IMR-90 (cell line): Measurements from ENCODE around the gene PRSS12. TPM values are rescaled to one million over a fixed set of nuclear protein-coding genes. Genes with fewer than 3 reads are reported as not detected.
A peak's percentile ranks its signal among the peaks of the same experiment; 100 is the strongest.

Source experiments
- ATAC-seq: fragments of 200-7000 bp; cut with Tn5 transposase; 2 replicates; pipeline ENCODE4 v1.9.1; 2020; ENCODE audit warnings: low read depth, mild to moderate bottlenecking, moderate library complexity
- BruUV-seq: library from RNA; stranded (reverse); fragments of 400-500 nt; replicated peaks from 2 replicates; lab custom pipeline; 2021; lab: Mats Ljungman, UMichigan
- CTCF ChIA-PET: fragments of 300-600 bp; formaldehyde crosslinking; extraction: SDS; loops from one replicate; lab custom pipeline; 2021; ENCODE audit warnings: antibody characterized with exemption; lab: Yijun Ruan, JAX
- POLR2A ChIA-PET: fragments of 300-600 bp; sonication (Branson Sonifier 250); formaldehyde crosslinking; loops from one replicate; lab custom pipeline; 2022; ENCODE audit warnings: antibody characterized with exemption; ENCODE audit not compliant: unreplicated experiment; lab: Charles Lee
- DNase-seq: peaks from one replicate; pipeline ENCODE4 v3.0.0; 2013
- H2AFZ ChIP-seq: replicated peaks from 2 replicates; pipeline ENCODE3; 2013; ENCODE audit warnings: low read length, mild to moderate bottlenecking; ENCODE audit not compliant: poor library complexity
- H2AK5ac ChIP-seq: 2 replicates; pipeline ENCODE4 v1.6.1; 2013; ENCODE audit warnings: low read depth, low read length, inconsistent platforms
- H2AK9ac ChIP-seq: replicated peaks from 2 replicates; pipeline ENCODE3; 2013; ENCODE audit warnings: mild to moderate bottlenecking, low read depth, low read length, moderate library complexity; ENCODE audit not compliant: poor library complexity
- H2BK120ac ChIP-seq: 2 replicates; pipeline ENCODE4 v1.6.1; 2013; ENCODE audit warnings: low read depth, low read length, inconsistent platforms
- H2BK15ac ChIP-seq: 3 replicates; pipeline ENCODE4 v1.6.1; 2013; ENCODE audit warnings: low read depth, low read length, inconsistent platforms
- H2BK20ac ChIP-seq: 2 replicates; pipeline ENCODE4 v1.6.1; 2013; ENCODE audit warnings: low read depth, mild to moderate bottlenecking, inconsistent platforms, low read length, moderate library complexity
- H2BK5ac ChIP-seq: 2 replicates; pipeline ENCODE4 v1.6.1; 2013; ENCODE audit warnings: mild to moderate bottlenecking, low read depth, low read length, inconsistent platforms; ENCODE audit not compliant: poor library complexity, severe bottlenecking
- H3K14ac ChIP-seq: replicated peaks from 2 replicates; pipeline ENCODE4 v1.6.1; 2013; ENCODE audit warnings: low read depth, low read length, inconsistent platforms
- H3K18ac ChIP-seq: 2 replicates; pipeline ENCODE4 v1.6.1; 2013; ENCODE audit warnings: low read depth, low read length, control low read depth
- H3K23ac ChIP-seq: 2 replicates; pipeline ENCODE4 v1.6.1; 2013; ENCODE audit warnings: low read depth, low read length, inconsistent platforms
- H3K27ac ChIP-seq: 2 replicates; pipeline ENCODE4 v1.5.1; 2013; ENCODE audit warnings: mild to moderate bottlenecking, control low read depth, low read length; ENCODE audit not compliant: insufficient read depth
- H3K27me3 ChIP-seq: 2 replicates; pipeline ENCODE4 v1.6.1; 2013; ENCODE audit warnings: low read length; ENCODE audit not compliant: control insufficient read depth, insufficient read depth
- H3K36me3 ChIP-seq: 2 replicates; pipeline ENCODE4 v1.6.1; 2013; ENCODE audit warnings: low read length, mixed read lengths; ENCODE audit not compliant: control insufficient read depth, insufficient read depth
- H3K4ac ChIP-seq: 2 replicates; pipeline ENCODE4 v1.6.1; 2013; ENCODE audit warnings: low read depth, low read length, inconsistent platforms
- H3K4me1 ChIP-seq: 2 replicates; pipeline ENCODE4 v1.6.1; 2013; ENCODE audit warnings: low read length, mixed read lengths; ENCODE audit not compliant: control insufficient read depth, insufficient read depth
- H3K4me2 ChIP-seq: 2 replicates; pipeline ENCODE4 v1.6.1; 2013; ENCODE audit warnings: low read depth, mild to moderate bottlenecking, control low read depth, low read length, moderate library complexity
- H3K4me3 ChIP-seq: 2 replicates; pipeline ENCODE4 v1.5.1; 2013; ENCODE audit warnings: low read depth, mild to moderate bottlenecking, control low read depth, low read length, moderate library complexity; ENCODE audit not compliant: insufficient read depth
- H3K56ac ChIP-seq: 2 replicates; pipeline ENCODE4 v1.6.1; 2013; ENCODE audit warnings: low read length, inconsistent platforms; ENCODE audit not compliant: insufficient read depth; ENCODE audit errors: extremely low read depth
- H3K79me1 ChIP-seq, 2 experiments: 2 replicates each; pipeline ENCODE4 v1.6.1; 2013; ENCODE audit warnings: low read length in 2 of 2, inconsistent platforms in 1 of 2, low read depth in 1 of 2
- H3K9ac ChIP-seq: 2 replicates; pipeline ENCODE4 v1.6.1; 2013; ENCODE audit warnings: low read depth, low read length, control low read depth
- H3K9me1 ChIP-seq: 2 replicates; pipeline ENCODE4 v1.6.1; 2013; ENCODE audit warnings: low read length, inconsistent platforms; ENCODE audit not compliant: insufficient read depth
- H3K9me3 ChIP-seq: 2 replicates; pipeline ENCODE4 v1.6.1; 2013; ENCODE audit warnings: low read length; ENCODE audit not compliant: control insufficient read depth, insufficient read depth
- H4K20me1 ChIP-seq: 2 replicates; pipeline ENCODE4 v1.6.1; 2013; ENCODE audit warnings: low read length, inconsistent platforms; ENCODE audit not compliant: insufficient read depth
- H4K5ac ChIP-seq: 2 replicates; pipeline ENCODE4 v1.6.1; 2013; ENCODE audit warnings: mild to moderate bottlenecking, low read depth, low read length, control low read depth
- H4K8ac ChIP-seq, 2 experiments: 2 replicates each; pipeline ENCODE4 v1.6.1; 2013; ENCODE audit warnings: low read depth in 2 of 2, low read length in 2 of 2, control low read depth in 1 of 2, inconsistent platforms in 1 of 2
- H4K91ac ChIP-seq: 2 replicates; pipeline ENCODE4 v1.6.1; 2013; ENCODE audit warnings: low read depth, low read length, inconsistent platforms; ENCODE audit not compliant: insufficient read depth
- CHD1 ChIP-seq: IDR thresholded peaks from 2 replicates; pipeline ENCODE4 v1.6.1; 2012; ENCODE audit warnings: low read depth, low read length, improper control_type of control experiment
- CTCF ChIP-seq: conservative IDR thresholded peaks from 2 replicates; pipeline ENCODE4 v1.5.1; 2012; ENCODE audit warnings: mild to moderate bottlenecking, low read depth, low read length, improper control_type of control experiment
- MAZ ChIP-seq: IDR thresholded peaks from 2 replicates; pipeline ENCODE4 v1.6.1; 2012; ENCODE audit warnings: low read depth, mild to moderate bottlenecking, low read length, improper control_type of control experiment, moderate library complexity, borderline replicate concordance
- MXI1 ChIP-seq: IDR thresholded peaks from 2 replicates; pipeline ENCODE4 v1.6.1; 2012; ENCODE audit warnings: low read depth, mild to moderate bottlenecking, low read length, moderate library complexity, borderline replicate concordance
- NFE2L2 ChIP-seq: fragments of 150-350 bp; IDR thresholded peaks from 2 replicates; pipeline ENCODE4 v1.6.1; 2016; ENCODE audit warnings: low read depth, mild to moderate bottlenecking, low read length
- POLR2A ChIP-seq: IDR thresholded peaks from 2 replicates; pipeline ENCODE4 v1.6.1; 2012; ENCODE audit warnings: mild to moderate bottlenecking, low read depth, low read length
- RAD21 ChIP-seq: IDR thresholded peaks from 2 replicates; pipeline ENCODE4 v1.6.1; 2012; ENCODE audit warnings: low read length, improper control_type of control experiment
- SMC3 ChIP-seq: fragments of 150-350 bp; IDR thresholded peaks from 2 replicates; pipeline ENCODE4 v1.6.1; 2016; ENCODE audit warnings: low read depth, mild to moderate bottlenecking, antibody characterized with exemption, low read length, moderate library complexity
- WGBS, 2 experiments: methylation state at CpG; one replicate each; pipeline versions ENCODE4 v1.1.5 to v1.1.7; 2013; ENCODE audit warnings: missing lambda C conversion rate in 2 of 2; ENCODE audit not compliant: insufficient read length in 1 of 2; ENCODE audit errors: extremely low coverage in 2 of 2; 5-methylcytosine and 5-hydroxymethylcytosine counted together
- dilution Hi-C: fragments of 300-500 bp; cut with HindIII; formaldehyde crosslinking; loops from one replicate; pipeline ENCODE4 v1.14.3; 2018; ENCODE audit warnings: low sequenced_read_pairs; ENCODE audit not compliant: unreplicated experiment
- in situ Hi-C: fragments of 300-500 bp; cut with MboI; formaldehyde crosslinking; loops from 3 replicates; pipeline ENCODE4 v1.14.3; 2019; ENCODE audit warnings: low sequenced_read_pairs, inconsistent platforms, mixed read lengths
- intact Hi-C: fragments of 100-400 bp; cut with micrococcal nuclease; formaldehyde crosslinking; loops from 2 replicates; pipeline ENCODE4 v1.10.0; 2022
- polyA plus RNA-seq, 3 experiments: library from polyadenylated mRNA; depleted of rRNA; stranded (reverse); fragments of >200 nt; gene quantifications; 2 replicates each; pipeline ENCODE4 v1.2.3, GENCODE V29; 2012; ENCODE audit warnings: low replicate concordance in 1 of 3
- total RNA-seq: library from RNA; depleted of rRNA; stranded (reverse); fragments of >200 nt; gene quantifications from 2 replicates; pipeline ENCODE4 v1.2.3, GENCODE V29; 2012

The PRSS12 gene
- total and polyA plus RNA-seq, 2 of the 4 experiments (the other 2 are of a cell fraction), result 51.1 to 71.5 TPM

- Histone ChIP-seq H2AK5ac (no peak overlapping the region), H4K91ac (no peak overlapping the region), H3K23ac (no peak overlapping the region), H3K4me1 (peaks cover 10% of the 10 kb centered on the region), H3K14ac (no peak overlapping the region; the same call in 1 of the 2 replicates), H2BK120ac (no peak overlapping the region), H2BK15ac (no peak overlapping the region), H3K56ac (peak overlapping the region; percentile 45; the same call in 1 of the 2 replicates), H3K18ac (no peak overlapping the region), H3K79me1 (peaks cover 11 to 16% of the 10 kb centered on the region in 2 experiments; a peak in 3 of 4 replicates), H2BK5ac (peak overlapping the region; percentile 76), H3K27ac (no peak overlapping the region), H3K4me2 (peak overlapping the region; percentile 61), H3K4me3 (peak overlapping the region; percentile 72; the same call in 1 of the 2 replicates), H2AFZ (no peak overlapping the region), H2BK20ac (no peak overlapping the region), H3K36me3 (peaks cover 7% of the 10 kb centered on the region), H3K9ac (peak overlapping the region; percentile 92; the same call in 1 of the 2 replicates), H2AK9ac (no peak overlapping the region), H3K9me3 (no peaks in the 10 kb centered on the region), H3K4ac (no peak overlapping the region), H4K8ac (0 out of 4 replicates have a peak overlapping the region, but pooled peaks of 1 of the 2 experiments have one; percentile 34), H3K27me3 (no peaks in the 10 kb centered on the region), H4K20me1 (peaks cover 14% of the 10 kb centered on the region; the same call in 1 of the 2 replicates), H4K5ac (no peak overlapping the region), H3K9me1 (no peaks in the 10 kb centered on the region)
- in situ Hi-C loops, result loop anchor here (25.0 kb wide), 1 partner anchor 232 kb away; no protein-coding TSS in a partner anchor
- CTCF ChIA-PET, result interaction anchor here (1.3 kb wide), 1 partner anchor 72 kb away, joined by 3 read pairs; the partner anchor contains the start of gene PRSS12
- dilution Hi-C loops, result no loop called here
- intact Hi-C loops, result loop anchor here (1.0 to 5.0 kb wide), 3 partner anchors 71 to 222 kb away; no protein-coding TSS in a partner anchor
- TSS peak; percentile 70 for BruUV-seq
- POLR2A ChIA-PET, result no interaction called here
- TF ChIP-seq POLR2A (peak; percentile 52), CTCF (peak; percentile 66), CHD1 (no peak), RAD21 (peak; percentile 83), SMC3 (peak; percentile 42), NFE2L2 (no peak), MXI1 (no peak), MAZ (no peak)
- DNase-seq (peak; percentile 85), ATAC-seq (peak; percentile 24)
- WGBS, 2 experiments, result no CpG with 5 or more reads among the region's 2 CpGs
Measured at GRCh38 chr4:118280501-118281218, 72.1 kb downstream of the PRSS12 start.
